ENCODE results near the gene FOSB.

GRCh38 chr19:45442408-45442777, 25.4 kb upstream of the FOSB start:
- TF ChIP-seq, protein P1, sequence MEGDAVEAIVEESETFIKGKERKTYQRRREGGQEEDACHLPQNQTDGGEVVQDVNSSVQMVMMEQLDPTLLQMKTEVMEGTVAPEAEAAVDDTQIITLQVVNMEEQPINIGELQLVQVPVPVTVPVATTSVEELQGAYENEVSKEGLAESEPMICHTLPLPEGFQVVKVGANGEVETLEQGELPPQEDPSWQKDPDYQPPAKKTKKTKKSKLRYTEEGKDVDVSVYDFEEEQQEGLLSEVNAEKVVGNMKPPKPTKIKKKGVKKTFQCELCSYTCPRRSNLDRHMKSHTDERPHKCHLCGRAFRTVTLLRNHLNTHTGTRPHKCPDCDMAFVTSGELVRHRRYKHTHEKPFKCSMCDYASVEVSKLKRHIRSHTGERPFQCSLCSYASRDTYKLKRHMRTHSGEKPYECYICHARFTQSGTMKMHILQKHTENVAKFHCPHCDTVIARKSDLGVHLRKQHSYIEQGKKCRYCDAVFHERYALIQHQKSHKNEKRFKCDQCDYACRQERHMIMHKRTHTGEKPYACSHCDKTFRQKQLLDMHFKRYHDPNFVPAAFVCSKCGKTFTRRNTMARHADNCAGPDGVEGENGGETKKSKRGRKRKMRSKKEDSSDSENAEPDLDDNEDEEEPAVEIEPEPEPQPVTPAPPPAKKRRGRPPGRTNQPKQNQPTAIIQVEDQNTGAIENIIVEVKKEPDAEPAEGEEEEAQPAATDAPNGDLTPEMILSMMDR (IDR thresholded peaks at IDR 0.05), result no peak
- no peak for TF ChIP-seq POLR2AphosphoS5 (IDR thresholded peaks at IDR 0.05)
- no peak for TF ChIP-seq EP300 (IDR thresholded peaks at IDR 0.05)

Measured in esophagus muscularis mucosa (tissue), 4 donors.